HG02642 (cell line): ENCODE data around the gene FAM25G.
"Not testable (repeated sequence)": the region's sequence is repeated elsewhere in the genome, so short reads cannot be mapped to it uniquely, and the experiment has no call there.

Experiments used
- ATAC-seq: cut with Tn5 transposase; IDR thresholded peaks from one replicate; pipeline ENCODE4 v1.9.1; 2021; ENCODE audit warnings: mild to moderate bottlenecking; ENCODE audit not compliant: unreplicated experiment, poor library complexity

The FAM25G gene

GRCh38 chr10:47467458-47467857 lies 24.0 kb downstream of the FAM25G start:
- ATAC-seq: not testable (repeated sequence)

GRCh38 chr10:47465216-47465917 lies 26.1 kb downstream of the FAM25G start:
- ATAC-seq: not testable (repeated sequence)

GRCh38 chr10:47462577-47463358 lies 28.7 kb downstream of the FAM25G start:
- not testable (repeated sequence) for ATAC-seq

GRCh38 chr10:47461261-47461687 lies 30.2 kb downstream of the FAM25G start:
- ATAC-seq: peak; percentile 61

GRCh38 chr10:47458466-47459154 lies 32.9 kb downstream of the FAM25G start:
- ATAC-seq: no peak

- ATAC-seq: no peak
Measured at GRCh38 chr10:47457826-47458225, 33.7 kb downstream of the FAM25G start.

GRCh38 chr10:47457528-47457820 lies 34.0 kb downstream of the FAM25G start:
- ATAC-seq: no peak

GRCh38 chr10:47456794-47457527 lies 34.5 kb downstream of the FAM25G start:
- ATAC-seq: no peak

GRCh38 chr10:47456079-47456785 lies 35.3 kb downstream of the FAM25G start:
- ATAC-seq: no peak

- not testable (repeated sequence) for ATAC-seq
Measured at GRCh38 chr10:47455350-47456078, 36.0 kb downstream of the FAM25G start.

- ATAC-seq: no peak
Measured at GRCh38 chr10:47454780-47455058, 36.8 kb downstream of the FAM25G start.

- no peak for ATAC-seq
Measured at GRCh38 chr10:47454008-47454779, 37.3 kb downstream of the FAM25G start.

- no peak for ATAC-seq
Measured at GRCh38 chr10:47453141-47454007, 38.1 kb downstream of the FAM25G start.

- no peak for ATAC-seq
Measured at GRCh38 chr10:47452495-47453140, 38.9 kb downstream of the FAM25G start.

- ATAC-seq: no peak
Measured at GRCh38 chr10:47451998-47452494, 39.5 kb downstream of the FAM25G start.

- no peak for ATAC-seq
Measured at GRCh38 chr10:47451273-47451997, 40.1 kb downstream of the FAM25G start.

GRCh38 chr10:47450442-47450841 lies 41.1 kb downstream of the FAM25G start:
- no peak for ATAC-seq
